Nephron progenitor cell (in vitro differentiated cells): Measurements from ENCODE around the gene COX14.
A peak's percentile ranks its signal among the peaks of the same experiment; 100 is the strongest.

Experiments used
- DNase-seq: peaks from one replicate; pipeline ENCODE4 v3.0.0; 2021
- H3K27ac Mint-ChIP-seq: 2 replicates; pipeline ENCODE4 v1.8.0; 2021; ENCODE audit warnings: mild to moderate bottlenecking, moderate library complexity, mixed read lengths
- H3K27me3 Mint-ChIP-seq: 2 replicates; pipeline ENCODE4 v1.8.0; 2021; ENCODE audit warnings: mild to moderate bottlenecking, low read depth, mixed read lengths; ENCODE audit not compliant: poor library complexity
- H3K36me3 Mint-ChIP-seq: 2 replicates; pipeline ENCODE4 v1.8.0; 2021; ENCODE audit warnings: low read depth, mixed read lengths
- H3K4me1 Mint-ChIP-seq: 2 replicates; pipeline ENCODE4 v1.8.0; 2021; ENCODE audit warnings: mixed read lengths
- H3K4me3 Mint-ChIP-seq: 2 replicates; pipeline ENCODE4 v1.8.0; 2021; ENCODE audit warnings: mild to moderate bottlenecking, moderate library complexity, mixed read lengths
- H3K9me3 Mint-ChIP-seq: 2 replicates; pipeline ENCODE4 v1.8.0; 2021; ENCODE audit warnings: mild to moderate bottlenecking, moderate library complexity, mixed read lengths
- TF ChIP-seq, protein P1 (sequence below): fragments of 200-600 bp; sonication (generic); IDR thresholded peaks from 2 replicates; pipeline ENCODE4 v1.5.0; 2021; ENCODE audit warnings: antibody characterized with exemption

The COX14 gene

GRCh38 chr12:50121641-50122040 lies 9.6 kb downstream of the COX14 start:
- no peaks in the 10 kb centered on the region for H3K27me3 Mint-ChIP-seq
- H3K4me1 Mint-ChIP-seq = peaks cover 5% of the 10 kb centered on the region
- H3K4me3 Mint-ChIP-seq = no peak overlapping the region
- DNase-seq = no peak
- H3K27ac Mint-ChIP-seq = peak overlapping the region; percentile 7
- H3K9me3 Mint-ChIP-seq = no peaks in the 10 kb centered on the region
- peaks cover 23% of the 10 kb centered on the region for H3K36me3 Mint-ChIP-seq
- TF ChIP-seq, protein P1, sequence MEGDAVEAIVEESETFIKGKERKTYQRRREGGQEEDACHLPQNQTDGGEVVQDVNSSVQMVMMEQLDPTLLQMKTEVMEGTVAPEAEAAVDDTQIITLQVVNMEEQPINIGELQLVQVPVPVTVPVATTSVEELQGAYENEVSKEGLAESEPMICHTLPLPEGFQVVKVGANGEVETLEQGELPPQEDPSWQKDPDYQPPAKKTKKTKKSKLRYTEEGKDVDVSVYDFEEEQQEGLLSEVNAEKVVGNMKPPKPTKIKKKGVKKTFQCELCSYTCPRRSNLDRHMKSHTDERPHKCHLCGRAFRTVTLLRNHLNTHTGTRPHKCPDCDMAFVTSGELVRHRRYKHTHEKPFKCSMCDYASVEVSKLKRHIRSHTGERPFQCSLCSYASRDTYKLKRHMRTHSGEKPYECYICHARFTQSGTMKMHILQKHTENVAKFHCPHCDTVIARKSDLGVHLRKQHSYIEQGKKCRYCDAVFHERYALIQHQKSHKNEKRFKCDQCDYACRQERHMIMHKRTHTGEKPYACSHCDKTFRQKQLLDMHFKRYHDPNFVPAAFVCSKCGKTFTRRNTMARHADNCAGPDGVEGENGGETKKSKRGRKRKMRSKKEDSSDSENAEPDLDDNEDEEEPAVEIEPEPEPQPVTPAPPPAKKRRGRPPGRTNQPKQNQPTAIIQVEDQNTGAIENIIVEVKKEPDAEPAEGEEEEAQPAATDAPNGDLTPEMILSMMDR = no peak

DNA sequence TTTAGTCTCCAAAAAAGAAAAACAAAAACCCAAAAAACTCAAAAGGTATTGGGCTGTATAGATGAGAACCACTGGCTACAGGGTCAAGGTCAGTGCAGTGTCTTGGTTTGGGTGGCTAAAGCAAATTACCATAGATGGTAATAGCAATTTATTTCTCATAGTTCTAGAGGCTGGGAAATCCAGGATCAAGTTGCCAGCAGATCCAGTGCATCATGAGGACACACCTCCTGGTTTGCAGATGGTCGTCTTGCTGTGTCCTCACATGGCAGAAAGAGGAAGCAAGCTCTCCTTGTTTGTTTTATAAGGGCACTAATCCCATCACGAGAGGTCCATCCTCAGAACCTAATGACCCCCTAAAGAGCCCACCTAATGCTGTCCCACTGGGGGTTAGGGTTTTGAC lies 11.2 kb downstream of the COX14 start:
- TF ChIP-seq, protein P1 = no peak
- H3K4me3 Mint-ChIP-seq = no peak overlapping the region
- H3K27me3 Mint-ChIP-seq = no peaks in the 10 kb centered on the region
- DNase-seq = no peak
- H3K4me1 Mint-ChIP-seq = peaks cover 5% of the 10 kb centered on the region
- peak overlapping the region; percentile 58 for H3K27ac Mint-ChIP-seq
- no peaks in the 10 kb centered on the region for H3K9me3 Mint-ChIP-seq
- peaks cover 33% of the 10 kb centered on the region for H3K36me3 Mint-ChIP-seq

DNA sequence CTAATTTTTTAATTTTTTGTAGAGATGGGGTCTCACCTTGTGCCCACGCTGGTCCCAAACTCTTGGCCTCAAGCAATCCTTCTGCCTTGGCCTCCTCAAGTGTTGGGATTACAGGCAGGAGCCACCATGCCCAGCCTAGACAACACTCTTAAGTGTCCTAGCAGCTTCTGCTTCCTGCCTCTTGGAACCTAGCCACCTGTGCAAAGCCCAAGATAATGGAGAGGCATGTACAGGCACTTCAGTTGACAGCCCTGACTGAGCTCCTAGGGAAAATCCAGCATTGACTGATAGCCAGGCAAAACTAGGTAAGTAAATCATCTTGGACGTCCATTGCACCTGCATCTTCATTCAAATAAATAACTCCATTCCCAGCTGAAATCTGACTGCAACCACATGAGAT lies 15.5 kb downstream of the COX14 start:
- Mint-ChIP-seq H3K27me3 (no peaks in the 10 kb centered on the region), H3K36me3 (peaks cover 49% of the 10 kb centered on the region), H3K9me3 (no peaks in the 10 kb centered on the region), H3K4me1 (no peaks in the 10 kb centered on the region), H3K4me3 (no peak overlapping the region), H3K27ac (no peak overlapping the region)
- no peak for DNase-seq
- TF ChIP-seq, protein P1 = no peak

DNA sequence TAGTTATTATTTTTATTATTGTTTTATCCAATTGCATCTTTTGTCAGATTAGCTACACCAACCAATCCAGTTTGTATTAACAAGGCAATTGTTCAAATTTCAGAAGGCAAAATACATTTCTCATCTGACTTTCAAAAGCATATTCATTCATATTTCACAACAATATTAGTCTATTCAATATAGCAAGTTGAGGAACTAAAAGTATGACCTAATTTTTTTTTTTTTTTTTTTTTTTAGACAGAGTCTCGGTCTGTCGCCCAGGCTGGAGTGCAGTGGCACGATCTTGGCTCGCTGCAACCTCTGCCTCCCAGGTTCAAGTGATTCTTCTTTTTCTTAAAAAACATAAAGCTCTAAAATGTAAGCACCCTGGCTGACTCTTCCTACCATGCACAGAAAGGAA lies 17.3 kb downstream of the COX14 start:
- H3K27me3 Mint-ChIP-seq = no peaks in the 10 kb centered on the region
- H3K9me3 Mint-ChIP-seq = no peaks in the 10 kb centered on the region
- no peak overlapping the region for H3K4me3 Mint-ChIP-seq
- H3K36me3 Mint-ChIP-seq = peaks cover 50% of the 10 kb centered on the region
- H3K27ac Mint-ChIP-seq = peak overlapping the region; percentile 30
- no peaks in the 10 kb centered on the region for H3K4me1 Mint-ChIP-seq
- no peak for DNase-seq
- TF ChIP-seq, protein P1 = no peak

GRCh38 chr12:50132505-50133135 lies 20.6 kb downstream of the COX14 start:
- Mint-ChIP-seq H3K27me3 (no peaks in the 10 kb centered on the region), H3K4me3 (no peak overlapping the region), H3K4me1 (no peaks in the 10 kb centered on the region), H3K36me3 (peaks cover 59% of the 10 kb centered on the region), H3K9me3 (no peaks in the 10 kb centered on the region), H3K27ac (peak overlapping the region; percentile 44)
- TF ChIP-seq, protein P1 = peak; percentile 62
- DNase-seq = no peak

GRCh38 chr12:50142993-50143392 lies 31.0 kb downstream of the COX14 start:
- DNase-seq = no peak
- TF ChIP-seq, protein P1 = no peak
- Mint-ChIP-seq H3K27ac (no peak overlapping the region), H3K27me3 (no peaks in the 10 kb centered on the region), H3K4me3 (no peak overlapping the region), H3K36me3 (peaks cover 41% of the 10 kb centered on the region), H3K9me3 (no peaks in the 10 kb centered on the region), H3K4me1 (no peaks in the 10 kb centered on the region)
